HepG2 (cell line): ENCODE data around the gene GALR3. TPM values are rescaled to one million over a fixed set of nuclear protein-coding genes. Genes with fewer than 3 reads are reported as not detected.

Experiments
- ASH2L ChIP-seq: fragments of 300-600, 200-600 bp; sonication (generic); IDR thresholded peaks from 2 replicates; pipeline ENCODE4 v1.7.0; 2017; ENCODE audit warnings: low read depth, mild to moderate bottlenecking, moderate library complexity, mixed read lengths, low read length; ENCODE audit not compliant: insufficient read length
- BRD4 ChIP-seq: sonication (generic); formaldehyde crosslinking; IDR thresholded peaks from 2 replicates; pipeline ENCODE4 v1.4.0; 2020; ENCODE audit warnings: missing genetic modification reagents
- CBFB ChIP-seq: sonication (generic); formaldehyde crosslinking; IDR thresholded peaks from 2 replicates; pipeline ENCODE4 v1.4.0; 2020; ENCODE audit warnings: missing genetic modification reagents
- CEBPG ChIP-seq: IDR thresholded peaks from 2 replicates; pipeline ENCODE4 v1.6.1; 2016
- FOXO1 ChIP-seq: sonication (generic); formaldehyde crosslinking; IDR thresholded peaks from 2 replicates; pipeline ENCODE4 v1.4.0; 2020; ENCODE audit warnings: missing genetic modification reagents
- GABPB1 ChIP-seq: IDR thresholded peaks from 2 replicates; pipeline ENCODE4 v1.6.1; 2016; ENCODE audit warnings: mild to moderate bottlenecking, missing genetic modification reagents, moderate library complexity, missing compliant biosample characterization
- GFI1 ChIP-seq: sonication (generic); formaldehyde crosslinking; IDR thresholded peaks from 2 replicates; pipeline ENCODE4 v1.5.0; 2020; ENCODE audit warnings: missing genetic modification reagents, mild to moderate bottlenecking, borderline replicate concordance
- HDAC2 ChIP-seq: sonication (generic); formaldehyde crosslinking; IDR thresholded peaks from 2 replicates; pipeline ENCODE4 v1.4.0; 2020; ENCODE audit warnings: missing genetic modification reagents
- PATZ1 ChIP-seq: sonication (generic); formaldehyde crosslinking; IDR thresholded peaks from 2 replicates; pipeline ENCODE4 v1.4.0; 2020; ENCODE audit warnings: missing genetic modification reagents
- REPIN1 ChIP-seq: sonication (generic); formaldehyde crosslinking; IDR thresholded peaks from 2 replicates; pipeline ENCODE4 v1.8.0; 2022; ENCODE audit warnings: missing genetic modification reagents, low read depth, mild to moderate bottlenecking, borderline replicate concordance
- ZMYM3 ChIP-seq: sonication (generic); formaldehyde crosslinking; IDR thresholded peaks from 2 replicates; pipeline ENCODE4 v1.5.1; 2020; ENCODE audit warnings: mild to moderate bottlenecking, missing genetic modification reagents
- ZNF124 ChIP-seq: sonication (generic); formaldehyde crosslinking; IDR thresholded peaks from 2 replicates; pipeline ENCODE4 v1.4.0; 2020; ENCODE audit warnings: missing genetic modification reagents
- ZNF232 ChIP-seq: sonication (generic); formaldehyde crosslinking; IDR thresholded peaks from 2 replicates; pipeline ENCODE4 v1.4.0; 2020; ENCODE audit warnings: missing genetic modification reagents, borderline replicate concordance
- ZNF235 ChIP-seq: sonication (generic); formaldehyde crosslinking; IDR thresholded peaks from 2 replicates; pipeline ENCODE4 v1.8.1; 2023; ENCODE audit warnings: mild to moderate bottlenecking, missing genetic modification reagents, borderline replicate concordance
- ZNF335 ChIP-seq: sonication (generic); formaldehyde crosslinking; IDR thresholded peaks from 2 replicates; pipeline ENCODE4 v1.4.0; 2020; ENCODE audit warnings: missing genetic modification reagents
- ZNF605 ChIP-seq: sonication (generic); formaldehyde crosslinking; IDR thresholded peaks from 2 replicates; pipeline ENCODE4 v1.8.0; 2022; ENCODE audit warnings: mild to moderate bottlenecking, missing genetic modification reagents
- ZNF784 ChIP-seq: sonication (generic); formaldehyde crosslinking; IDR thresholded peaks from 2 replicates; pipeline ENCODE4 v1.5.1; 2020; ENCODE audit warnings: missing genetic modification reagents, mild to moderate bottlenecking, borderline replicate concordance
- polyA plus RNA-seq, 8 experiments: library from polyadenylated mRNA; depleted of rRNA in 3 of 8; stranded (reverse) in 7 of 8; unstranded in 1 of 8; fragments of >200 nt; fragmentation: Illumina TruSeq in 4 of 8; extraction: Trizol in 4 of 8; gene quantifications; 2 replicates each; pipeline versions ENCODE4 v1.2.1 to v1.2.3, GENCODE V29; 2011 to 2016; ENCODE audit warnings: low read depth in 4 of 8, missing spikeins in 1 of 8, mixed read lengths in 1 of 8; ENCODE audit not compliant: insufficient read depth in 1 of 8
- total RNA-seq, 5 experiments: library from RNA; depleted of rRNA; stranded (reverse); fragments of >200 nt; fragmentation: Illumina TruSeq; extraction: Trizol; gene quantifications; 2 replicates each; pipeline ENCODE4 v1.2.3, GENCODE V29; 2016; ENCODE audit warnings: low read depth in 1 of 5
- TF ChIP-seq, protein P1 (sequence below): sonication (generic); formaldehyde crosslinking; IDR thresholded peaks from 2 replicates; pipeline ENCODE4 v1.5.1; 2020; ENCODE audit warnings: mild to moderate bottlenecking, missing genetic modification reagents, borderline replicate concordance
- TF ChIP-seq, protein P2 (sequence below): sonication (generic); formaldehyde crosslinking; IDR thresholded peaks from 2 replicates; pipeline ENCODE4 v1.5.1; 2020; ENCODE audit warnings: mild to moderate bottlenecking, missing genetic modification reagents, moderate library complexity
- TF ChIP-seq, protein P3 (sequence below): sonication (generic); formaldehyde crosslinking; IDR thresholded peaks from 2 replicates; pipeline ENCODE4 v1.8.1; 2023; ENCODE audit warnings: mild to moderate bottlenecking, missing genetic modification reagents

Gene GALR3
- total and polyA plus RNA-seq, 2 of the 13 experiments (the other 11 are each of a cell fraction or from before 2014, with no cell fraction given), result 0.13 TPM; not detected in 1

- TF ChIP-seq PATZ1 (CRISPR knock-in tag) (peak; percentile 98), ZNF232 (CRISPR knock-in tag) (peak; percentile 57; the same call in 1 of the 2 replicates), ZNF124 (CRISPR knock-in tag) (peak; percentile 28; the same call in 1 of the 2 replicates), BRD4 (CRISPR knock-in tag) (0 out of 2 replicates have a peak, but pooled peaks have one; percentile 31), ZNF605 (CRISPR knock-in tag) (peak; percentile 57; the same call in 1 of the 2 replicates), GFI1 (CRISPR knock-in tag) (peak; percentile 20; the same call in 1 of the 2 replicates), REPIN1 (CRISPR knock-in tag) (peak; percentile 89), ZNF235 (CRISPR knock-in tag) (no peak), ZNF784 (CRISPR knock-in tag) (peak; percentile 49; the same call in 1 of the 2 replicates), HDAC2 (peak; percentile 90), ZNF335 (peak; percentile 92), CEBPG (peak; percentile 39; the same call in 1 of the 2 replicates), ASH2L (no peak), GABPB1 (CRISPR knock-in tag) (peak; percentile 80), ZMYM3 (peak; percentile 78; the same call in 1 of the 2 replicates), CBFB (CRISPR knock-in tag) (peak; percentile 80), FOXO1 (CRISPR knock-in tag) (peak; percentile 50; the same call in 1 of the 2 replicates)
- TF ChIP-seq, protein P1, sequence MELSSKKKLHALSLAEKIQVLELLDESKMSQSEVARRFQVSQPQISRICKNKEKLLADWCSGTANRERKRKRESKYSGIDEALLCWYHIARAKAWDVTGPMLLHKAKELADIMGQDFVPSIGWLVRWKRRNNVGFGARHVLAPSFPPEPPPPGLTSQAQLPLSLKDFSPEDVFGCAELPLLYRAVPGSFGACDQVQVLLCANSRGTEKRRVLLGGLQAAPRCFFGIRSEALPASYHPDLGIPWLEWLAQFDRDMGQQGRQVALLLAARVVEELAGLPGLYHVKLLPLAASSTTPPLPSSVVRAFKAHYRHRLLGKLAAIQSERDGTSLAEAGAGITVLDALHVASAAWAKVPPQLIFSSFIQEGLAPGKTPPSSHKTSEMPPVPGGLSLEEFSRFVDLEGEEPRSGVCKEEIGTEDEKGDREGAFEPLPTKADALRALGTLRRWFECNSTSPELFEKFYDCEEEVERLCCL (CRISPR knock-in tag), result no peak
- TF ChIP-seq, protein P2, sequence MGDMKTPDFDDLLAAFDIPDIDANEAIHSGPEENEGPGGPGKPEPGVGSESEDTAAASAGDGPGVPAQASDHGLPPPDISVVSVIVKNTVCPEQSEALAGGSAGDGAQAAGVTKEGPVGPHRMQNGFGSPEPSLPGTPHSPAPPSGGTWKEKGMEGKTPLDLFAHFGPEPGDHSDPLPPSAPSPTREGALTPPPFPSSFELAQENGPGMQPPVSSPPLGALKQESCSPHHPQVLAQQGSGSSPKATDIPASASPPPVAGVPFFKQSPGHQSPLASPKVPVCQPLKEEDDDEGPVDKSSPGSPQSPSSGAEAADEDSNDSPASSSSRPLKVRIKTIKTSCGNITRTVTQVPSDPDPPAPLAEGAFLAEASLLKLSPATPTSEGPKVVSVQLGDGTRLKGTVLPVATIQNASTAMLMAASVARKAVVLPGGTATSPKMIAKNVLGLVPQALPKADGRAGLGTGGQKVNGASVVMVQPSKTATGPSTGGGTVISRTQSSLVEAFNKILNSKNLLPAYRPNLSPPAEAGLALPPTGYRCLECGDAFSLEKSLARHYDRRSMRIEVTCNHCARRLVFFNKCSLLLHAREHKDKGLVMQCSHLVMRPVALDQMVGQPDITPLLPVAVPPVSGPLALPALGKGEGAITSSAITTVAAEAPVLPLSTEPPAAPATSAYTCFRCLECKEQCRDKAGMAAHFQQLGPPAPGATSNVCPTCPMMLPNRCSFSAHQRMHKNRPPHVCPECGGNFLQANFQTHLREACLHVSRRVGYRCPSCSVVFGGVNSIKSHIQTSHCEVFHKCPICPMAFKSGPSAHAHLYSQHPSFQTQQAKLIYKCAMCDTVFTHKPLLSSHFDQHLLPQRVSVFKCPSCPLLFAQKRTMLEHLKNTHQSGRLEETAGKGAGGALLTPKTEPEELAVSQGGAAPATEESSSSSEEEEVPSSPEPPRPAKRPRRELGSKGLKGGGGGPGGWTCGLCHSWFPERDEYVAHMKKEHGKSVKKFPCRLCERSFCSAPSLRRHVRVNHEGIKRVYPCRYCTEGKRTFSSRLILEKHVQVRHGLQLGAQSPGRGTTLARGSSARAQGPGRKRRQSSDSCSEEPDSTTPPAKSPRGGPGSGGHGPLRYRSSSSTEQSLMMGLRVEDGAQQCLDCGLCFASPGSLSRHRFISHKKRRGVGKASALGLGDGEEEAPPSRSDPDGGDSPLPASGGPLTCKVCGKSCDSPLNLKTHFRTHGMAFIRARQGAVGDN (CRISPR knock-in tag), result peak; percentile 96
- TF ChIP-seq, protein P3, sequence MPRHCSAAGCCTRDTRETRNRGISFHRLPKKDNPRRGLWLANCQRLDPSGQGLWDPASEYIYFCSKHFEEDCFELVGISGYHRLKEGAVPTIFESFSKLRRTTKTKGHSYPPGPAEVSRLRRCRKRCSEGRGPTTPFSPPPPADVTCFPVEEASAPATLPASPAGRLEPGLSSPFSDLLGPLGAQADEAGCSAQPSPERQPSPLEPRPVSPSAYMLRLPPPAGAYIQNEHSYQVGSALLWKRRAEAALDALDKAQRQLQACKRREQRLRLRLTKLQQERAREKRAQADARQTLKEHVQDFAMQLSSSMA (CRISPR knock-in tag), result peak; percentile 63; the same call in 1 of the 2 replicates
Observed at GRCh38 chr22:37817705-37818408, 5.3 kb upstream of the GALR3 start (continued).
